GM12801 (cell line): ENCODE data around the gene POU3F4.

ENCODE experiments used
- CTCF ChIP-seq: IDR thresholded peaks from one replicate; pipeline ENCODE4 v1.5.1; 2011; ENCODE audit warnings: control low read depth; ENCODE audit not compliant: insufficient read length; ENCODE audit errors: extremely low read depth

The POU3F4 gene

GRCh38 chrX:83509254-83509801, 1.2 kb downstream of the POU3F4 start:
- no peak for TF ChIP-seq CTCF

GRCh38 chrX:83510510-83511062, 2.5 kb downstream of the POU3F4 start:
- no peak for TF ChIP-seq CTCF

GRCh38 chrX:83511208-83511607, 3.1 kb downstream of the POU3F4 start:
- TF ChIP-seq CTCF, result no peak

GRCh38 chrX:83512111-83512510, 4.0 kb downstream of the POU3F4 start:
- no peak for TF ChIP-seq CTCF

GRCh38 chrX:83516597-83516996, 8.5 kb downstream of the POU3F4 start:
- no peak for TF ChIP-seq CTCF

- no peak for TF ChIP-seq CTCF
Measured at GRCh38 chrX:83521905-83522304, 13.8 kb downstream of the POU3F4 start.

GRCh38 chrX:83529950-83530349, 21.9 kb downstream of the POU3F4 start:
- no peak for TF ChIP-seq CTCF
